Activated B cell treated with CpG ODN at 0.5 μM for 24 hours (primary cell): ENCODE results near the gene TEAD4. TPM values are rescaled to one million over a fixed set of nuclear protein-coding genes. Genes with fewer than 3 reads are reported as not detected.

Experiments
- ATAC-seq: fragments of 200-7000 bp; cut with Tn5 transposase; one replicate; pipeline ENCODE4 v1.10.0; 2021; ENCODE audit warnings: low read depth, mild to moderate bottlenecking, moderate library complexity
- CTCF ChIA-PET: fragments of 350-600 bp; sonication (Branson Sonifier 250); formaldehyde crosslinking; loops from one replicate; lab custom pipeline; 2021; ENCODE audit warnings: antibody characterized with exemption; lab: Charles Lee
- POLR2A ChIA-PET: fragments of 350-600 bp; sonication (Branson Sonifier 250); formaldehyde crosslinking; loops from one replicate; lab custom pipeline; 2021; ENCODE audit warnings: antibody characterized with exemption; lab: Charles Lee
- DNase-seq: peaks from one replicate; pipeline ENCODE4 v3.0.0; 2022
- H3K27ac Mint-ChIP-seq: one replicate; pipeline ENCODE4 v1.8.0; 2020; ENCODE audit warnings: mixed read lengths
- H3K27me3 Mint-ChIP-seq: one replicate; pipeline ENCODE4 v1.8.0; 2021; ENCODE audit warnings: mixed read lengths
- H3K36me3 Mint-ChIP-seq: one replicate; pipeline ENCODE4 v1.8.0; 2021; ENCODE audit warnings: low read depth, mixed read lengths
- H3K4me1 Mint-ChIP-seq: one replicate; pipeline ENCODE4 v1.8.0; 2021; ENCODE audit warnings: mixed read lengths
- H3K4me3 Mint-ChIP-seq: one replicate; pipeline ENCODE4 v1.8.0; 2020; ENCODE audit warnings: mild to moderate bottlenecking, mixed read lengths
- H3K9me3 Mint-ChIP-seq: one replicate; pipeline ENCODE4 v1.8.0; 2020; ENCODE audit warnings: mixed read lengths
- CTCF ChIP-seq: fragments of 200-600 bp; IDR thresholded peaks from one replicate; pipeline ENCODE4 v1.8.0; 2022; ENCODE audit warnings: antibody characterized with exemption, mild to moderate bottlenecking
- intact Hi-C: fragments of 100-400 bp; cut with micrococcal nuclease; formaldehyde crosslinking; loops from one replicate; pipeline ENCODE4 v1.15.1; 2024
- total RNA-seq: library from RNA; stranded (reverse); gene quantifications from 2 replicates; pipeline ENCODE4 v1.2.3, GENCODE V29; 2022

Gene TEAD4
- total RNA-seq, 1 donor from 2014 or later = not detected

GRCh38 chr12:3032161-3032560 lies 73.0 kb downstream of the TEAD4 start:
- POLR2A ChIA-PET = no interaction called here
- TF ChIP-seq CTCF = no peak
- H3K9me3 Mint-ChIP-seq = no peaks in the 10 kb centered on the region
- H3K27me3 Mint-ChIP-seq = no peaks in the 10 kb centered on the region
- H3K4me1 Mint-ChIP-seq = no peaks in the 10 kb centered on the region
- H3K27ac Mint-ChIP-seq = no peak overlapping the region
- no peaks in the 10 kb centered on the region for H3K36me3 Mint-ChIP-seq
- intact Hi-C loops = loop anchor here (10.0 kb wide), 1 partner anchor 337 kb away; no protein-coding TSS in a partner anchor
- ATAC-seq (no peak), DNase-seq (no peak)
- H3K4me3 Mint-ChIP-seq = no peak overlapping the region
- CTCF ChIA-PET = no interaction called here

- ChIA-PET CTCF (interaction anchor here (0.6 to 1.9 kb wide), 3 partner anchors 9 to 187 kb away, joined by 3 to 10 read pairs (median 3); no protein-coding TSS in a partner anchor), POLR2A (interaction anchor here (0.6 kb wide), 1 partner anchor 1048 kb away, joined by 4 read pairs; no protein-coding TSS in a partner anchor)
- Mint-ChIP-seq H3K36me3 (no peaks in the 10 kb centered on the region), H3K4me3 (no peak overlapping the region), H3K9me3 (no peaks in the 10 kb centered on the region), H3K27ac (no peak overlapping the region), H3K27me3 (no peaks in the 10 kb centered on the region), H3K4me1 (no peaks in the 10 kb centered on the region)
- intact Hi-C loops = loop anchor here (10.0 kb wide), 1 partner anchor 338 kb away; no protein-coding TSS in a partner anchor
- ATAC-seq = no peak
- TF ChIP-seq CTCF = no peak
- DNase-seq = no peak
Observed at GRCh38 chr12:3032770-3033538, 73.8 kb downstream of the TEAD4 start.

- POLR2A ChIA-PET = interaction anchor here (0.6 kb wide), 1 partner anchor 1049 kb away, joined by 4 read pairs; no protein-coding TSS in a partner anchor
- no peaks in the 10 kb centered on the region for H3K9me3 Mint-ChIP-seq
- no peak for DNase-seq
- no peak overlapping the region for H3K27ac Mint-ChIP-seq
- no peaks in the 10 kb centered on the region for H3K4me1 Mint-ChIP-seq
- no peaks in the 10 kb centered on the region for H3K36me3 Mint-ChIP-seq
- CTCF ChIA-PET = interaction anchor here (0.6 to 1.9 kb wide), 3 partner anchors 8 to 188 kb away, joined by 3 to 10 read pairs (median 3); no protein-coding TSS in a partner anchor
- no peak overlapping the region for H3K4me3 Mint-ChIP-seq
- no peaks in the 10 kb centered on the region for H3K27me3 Mint-ChIP-seq
- TF ChIP-seq CTCF = no peak
- intact Hi-C loops = loop anchor here (10.0 kb wide), 1 partner anchor 339 kb away; no protein-coding TSS in a partner anchor
- ATAC-seq = no peak
Observed at GRCh38 chr12:3033539-3033867, 74.3 kb downstream of the TEAD4 start.

- ChIA-PET POLR2A (no interaction called here), CTCF (interaction anchor here (1.1 to 1.9 kb wide), 2 partner anchors 189 to 241 kb away, joined by 3 to 10 read pairs; no protein-coding TSS in a partner anchor)
- no peaks in the 10 kb centered on the region for H3K36me3 Mint-ChIP-seq
- ATAC-seq = peak; percentile 82
- no peak overlapping the region for H3K27ac Mint-ChIP-seq
- no peak overlapping the region for H3K4me3 Mint-ChIP-seq
- no peaks in the 10 kb centered on the region for H3K27me3 Mint-ChIP-seq
- intact Hi-C loops = loop anchor here (1.0 to 10.0 kb wide), 2 partner anchors 188 to 339 kb away; no protein-coding TSS in a partner anchor
- DNase-seq = no peak
- no peaks in the 10 kb centered on the region for H3K9me3 Mint-ChIP-seq
- H3K4me1 Mint-ChIP-seq = no peaks in the 10 kb centered on the region
- TF ChIP-seq CTCF = no peak
Observed at GRCh38 chr12:3034067-3034750, 75.0 kb downstream of the TEAD4 start.

- ChIA-PET CTCF (interaction anchor here (1.1 to 1.9 kb wide), 2 partner anchors 189 to 240 kb away, joined by 3 to 10 read pairs; no protein-coding TSS in a partner anchor), POLR2A (no interaction called here)
- Mint-ChIP-seq H3K4me1 (no peaks in the 10 kb centered on the region), H3K9me3 (no peaks in the 10 kb centered on the region), H3K36me3 (no peaks in the 10 kb centered on the region), H3K27me3 (no peaks in the 10 kb centered on the region), H3K27ac (no peak overlapping the region), H3K4me3 (no peak overlapping the region)
- TF ChIP-seq CTCF = no peak
- intact Hi-C loops = loop anchor here (10.0 kb wide), 1 partner anchor 340 kb away; no protein-coding TSS in a partner anchor
- DNase-seq = no peak
- no peak for ATAC-seq
Observed at GRCh38 chr12:3035171-3035570, 76.0 kb downstream of the TEAD4 start.
